ENCODE measurements around the gene TMOD1. TPM values are rescaled to one million over a fixed set of nuclear protein-coding genes. Genes with fewer than 3 reads are reported as not detected.

Gene TMOD1
- total and polyA plus RNA-seq, 2 donors, result 0.42 to 4.2 TPM

DNA sequence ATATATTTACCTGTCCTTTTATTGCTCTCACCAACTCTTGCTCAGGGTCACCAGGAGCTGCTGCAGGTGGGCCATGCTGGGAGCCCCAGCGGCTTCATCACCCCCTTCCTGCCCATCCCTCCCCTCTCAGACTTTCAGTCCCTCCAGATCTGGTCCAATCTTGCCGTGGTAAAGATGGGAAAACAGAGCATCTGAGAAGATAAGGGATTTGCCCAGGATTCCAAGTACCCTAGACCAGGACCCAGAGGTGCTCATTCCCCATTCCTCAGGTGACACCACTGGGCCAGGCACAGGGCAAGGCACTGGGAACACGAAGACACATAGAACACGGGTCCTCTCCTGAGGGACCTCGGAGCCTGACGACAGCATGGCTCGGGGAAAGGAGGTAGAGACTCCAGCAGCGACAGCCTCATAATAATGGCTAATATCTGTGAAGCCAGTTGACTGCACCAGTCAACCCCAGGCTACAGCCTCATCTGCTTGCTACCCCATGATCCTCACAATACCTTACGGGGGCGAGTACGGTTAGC is 18.0 kb downstream of the TMOD1 start:
- Histone ChIP-seq H3K36me3 (ENCODE audit: control insufficient read depth in 2 of 2, insufficient read depth in 2 of 2, low read length in 1 of 2) (no peaks in the 10 kb centered on the region), H3K4me3 (ENCODE audit: low read length in 2 of 2) (no peak overlapping the region), H3K4me1 (ENCODE audit: control insufficient read depth in 2 of 2, insufficient read depth in 2 of 2, low read length in 2 of 2) (no peaks in the 10 kb centered on the region), H3K27me3 (ENCODE audit: control insufficient read depth in 2 of 2, insufficient read depth in 1 of 2, low read length in 1 of 2) (peaks cover 3 to 30% of the 10 kb centered on the region in 2 donors), H3K9me3 (ENCODE audit: control insufficient read depth in 2 of 2, insufficient read depth in 1 of 2, low read length in 1 of 2) (no peaks in the 10 kb centered on the region), H3K27ac (ENCODE audit: low read depth in 1 of 2, low read length in 1 of 2) (no peak overlapping the region)
- no peak for DNase-seq (ENCODE audit: low read depth in 6 of 9, low spot score in 9 of 9)
- 87% methylated on average over 11 of the region's 11 CpGs for WGBS

GRCh38 chr9:97521576-97522333 is 20.3 kb downstream of the TMOD1 start:
- no peaks in the 10 kb centered on the region for H3K36me3 ChIP-seq (ENCODE audit: control insufficient read depth in 2 of 2, insufficient read depth in 2 of 2, low read length in 1 of 2)
- H3K27ac ChIP-seq (ENCODE audit: low read depth in 1 of 2, low read length in 1 of 2), result no peak overlapping the region
- peaks cover 3 to 30% of the 10 kb centered on the region in 2 donors for H3K27me3 ChIP-seq (ENCODE audit: control insufficient read depth in 2 of 2, insufficient read depth in 1 of 2, low read length in 1 of 2)
- H3K9me3 ChIP-seq (ENCODE audit: control insufficient read depth in 2 of 2, insufficient read depth in 1 of 2, low read length in 1 of 2), result no peaks in the 10 kb centered on the region
- H3K4me1 ChIP-seq (ENCODE audit: control insufficient read depth in 2 of 2, insufficient read depth in 2 of 2, low read length in 2 of 2), result no peaks in the 10 kb centered on the region
- WGBS, result 95% methylated on average over 10 of the region's 10 CpGs
- DNase-seq (ENCODE audit: low read depth in 6 of 9, low spot score in 9 of 9), result no peak
- no peak overlapping the region for H3K4me3 ChIP-seq (ENCODE audit: low read length in 2 of 2)

DNA sequence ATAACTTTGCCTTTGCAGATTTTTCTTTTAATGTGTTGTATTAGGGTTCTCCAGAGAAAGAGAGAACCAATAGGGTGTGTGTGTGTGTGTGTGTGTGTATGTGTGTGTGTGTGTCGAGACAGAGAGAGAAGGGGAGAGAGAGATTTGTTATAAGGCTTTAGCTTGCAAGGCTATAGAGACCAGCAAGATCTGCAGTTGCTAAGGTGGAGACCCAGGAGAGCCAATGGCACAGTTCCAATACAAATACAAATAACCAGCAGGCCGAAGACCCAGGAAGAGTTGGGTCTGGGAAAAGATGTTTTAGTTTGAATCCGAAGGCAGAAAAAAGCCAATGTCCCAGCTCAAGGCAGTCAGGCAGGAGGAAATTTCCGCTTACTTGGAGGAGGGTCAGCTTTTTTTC is 23.0 kb downstream of the TMOD1 start:
- Histone ChIP-seq H3K27ac (ENCODE audit: low read depth in 1 of 2, low read length in 1 of 2) (no peak overlapping the region), H3K9me3 (ENCODE audit: control insufficient read depth in 2 of 2, insufficient read depth in 1 of 2, low read length in 1 of 2) (no peaks in the 10 kb centered on the region), H3K36me3 (ENCODE audit: control insufficient read depth in 2 of 2, insufficient read depth in 2 of 2, low read length in 1 of 2) (no peaks in the 10 kb centered on the region), H3K4me1 (ENCODE audit: control insufficient read depth in 2 of 2, insufficient read depth in 2 of 2, low read length in 2 of 2) (no peaks in the 10 kb centered on the region), H3K27me3 (ENCODE audit: control insufficient read depth in 2 of 2, insufficient read depth in 1 of 2, low read length in 1 of 2) (peaks cover 3 to 9% of the 10 kb centered on the region in 2 donors), H3K4me3 (ENCODE audit: low read length in 2 of 2) (no peak overlapping the region)
- WGBS, result 86% methylated on average over 4 of the region's 4 CpGs
- DNase-seq (ENCODE audit: low read depth in 6 of 9, low spot score in 9 of 9), result no peak

- 92% methylated on average over 2 of the region's 2 CpGs for WGBS
- Histone ChIP-seq H3K27me3 (ENCODE audit: control insufficient read depth in 2 of 2, insufficient read depth in 1 of 2, low read length in 1 of 2) (peaks cover 0 to 2% of the 10 kb centered on the region in 2 donors), H3K36me3 (ENCODE audit: control insufficient read depth in 2 of 2, insufficient read depth in 2 of 2, low read length in 1 of 2) (no peaks in the 10 kb centered on the region), H3K4me1 (ENCODE audit: control insufficient read depth in 2 of 2, insufficient read depth in 2 of 2, low read length in 2 of 2) (no peaks in the 10 kb centered on the region), H3K9me3 (ENCODE audit: control insufficient read depth in 2 of 2, insufficient read depth in 1 of 2, low read length in 1 of 2) (no peaks in the 10 kb centered on the region), H3K27ac (ENCODE audit: low read depth in 1 of 2, low read length in 1 of 2) (no peak overlapping the region), H3K4me3 (ENCODE audit: low read length in 2 of 2) (no peak overlapping the region)
- DNase-seq (ENCODE audit: low read depth in 6 of 9, low spot score in 9 of 9), result no peak
These were observed 24.0 kb downstream of the TMOD1 start for GRCh38 chr9:97525451-97525850.

DNA sequence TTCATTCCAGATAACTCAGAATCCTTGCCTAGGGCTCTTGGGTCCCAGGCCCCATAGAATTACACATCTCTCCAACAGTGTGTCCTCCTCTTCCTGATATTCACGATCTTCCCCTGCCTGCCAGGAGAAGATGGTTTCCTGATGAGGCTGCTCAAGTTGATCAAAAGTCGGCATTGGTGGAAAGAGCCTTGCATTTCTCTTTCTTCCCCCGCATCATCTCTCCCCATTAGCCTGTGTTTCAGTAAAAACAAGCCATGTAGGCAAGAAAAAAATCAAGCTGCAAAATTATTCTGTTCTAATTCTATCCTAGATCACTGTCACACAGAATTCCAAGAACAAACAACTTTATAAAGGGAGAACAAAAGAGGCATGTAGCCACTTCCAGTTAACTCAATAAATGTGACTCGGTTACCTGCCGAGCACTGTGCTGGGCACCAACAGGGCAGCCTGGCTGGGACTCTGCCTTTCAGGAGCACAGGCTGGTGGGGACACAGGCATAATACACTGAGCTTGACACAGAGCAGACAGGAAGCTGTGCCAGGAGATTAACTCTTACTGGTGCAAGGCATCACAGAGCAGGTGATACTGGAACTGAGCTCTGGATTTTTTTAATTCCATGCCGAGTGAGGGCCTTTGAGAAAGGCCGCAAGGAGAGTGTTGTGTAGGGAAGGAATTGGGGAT is 25.6 kb downstream of the TMOD1 start:
- Histone ChIP-seq H3K27ac (ENCODE audit: low read depth in 1 of 2, low read length in 1 of 2) (no peak overlapping the region), H3K27me3 (ENCODE audit: control insufficient read depth in 2 of 2, insufficient read depth in 1 of 2, low read length in 1 of 2) (peaks cover 0 to 2% of the 10 kb centered on the region in 2 donors), H3K4me3 (ENCODE audit: low read length in 2 of 2) (no peak overlapping the region), H3K36me3 (ENCODE audit: control insufficient read depth in 2 of 2, insufficient read depth in 2 of 2, low read length in 1 of 2) (no peaks in the 10 kb centered on the region), H3K9me3 (ENCODE audit: control insufficient read depth in 2 of 2, insufficient read depth in 1 of 2, low read length in 1 of 2) (no peaks in the 10 kb centered on the region), H3K4me1 (ENCODE audit: control insufficient read depth in 2 of 2, insufficient read depth in 2 of 2, low read length in 2 of 2) (no peaks in the 10 kb centered on the region)
- 96% methylated on average over 7 of the region's 7 CpGs for WGBS
- no peak for DNase-seq (ENCODE audit: low read depth in 6 of 9, low spot score in 9 of 9)

GRCh38 chr9:97527626-97528528 is 26.4 kb downstream of the TMOD1 start:
- 95% methylated on average over 18 of the region's 18 CpGs for WGBS
- Histone ChIP-seq H3K36me3 (ENCODE audit: control insufficient read depth in 2 of 2, insufficient read depth in 2 of 2, low read length in 1 of 2) (no peaks in the 10 kb centered on the region), H3K9me3 (ENCODE audit: control insufficient read depth in 2 of 2, insufficient read depth in 1 of 2, low read length in 1 of 2) (no peaks in the 10 kb centered on the region), H3K27ac (ENCODE audit: low read depth in 1 of 2, low read length in 1 of 2) (no peak overlapping the region), H3K4me1 (ENCODE audit: control insufficient read depth in 2 of 2, insufficient read depth in 2 of 2, low read length in 2 of 2) (no peaks in the 10 kb centered on the region), H3K27me3 (ENCODE audit: control insufficient read depth in 2 of 2, insufficient read depth in 1 of 2, low read length in 1 of 2) (no peaks in the 10 kb centered on the region), H3K4me3 (ENCODE audit: low read length in 2 of 2) (no peak overlapping the region)
- DNase-seq (ENCODE audit: low read depth in 6 of 9, low spot score in 9 of 9), result no peak

- no peaks in the 10 kb centered on the region for H3K36me3 ChIP-seq (ENCODE audit: control insufficient read depth in 2 of 2, insufficient read depth in 2 of 2, low read length in 1 of 2)
- no peaks in the 10 kb centered on the region for H3K9me3 ChIP-seq (ENCODE audit: control insufficient read depth in 2 of 2, insufficient read depth in 1 of 2, low read length in 1 of 2)
- H3K4me3 ChIP-seq (ENCODE audit: low read length in 2 of 2), result no peak overlapping the region
- no peaks in the 10 kb centered on the region for H3K4me1 ChIP-seq (ENCODE audit: control insufficient read depth in 2 of 2, insufficient read depth in 2 of 2, low read length in 2 of 2)
- WGBS, result 94% methylated on average over 8 of the region's 8 CpGs
- no peak for DNase-seq (ENCODE audit: low read depth in 6 of 9, low spot score in 9 of 9)
- no peak overlapping the region for H3K27ac ChIP-seq (ENCODE audit: low read depth in 1 of 2, low read length in 1 of 2)
- no peaks in the 10 kb centered on the region for H3K27me3 ChIP-seq (ENCODE audit: control insufficient read depth in 2 of 2, insufficient read depth in 1 of 2, low read length in 1 of 2)
These were observed 27.2 kb downstream of the TMOD1 start for GRCh38 chr9:97528529-97529230.

GRCh38 chr9:97529363-97530076 is 28.1 kb downstream of the TMOD1 start:
- H3K4me3 ChIP-seq (ENCODE audit: low read length in 2 of 2), result no peak overlapping the region
- H3K36me3 ChIP-seq (ENCODE audit: control insufficient read depth in 2 of 2, insufficient read depth in 2 of 2, low read length in 1 of 2), result no peaks in the 10 kb centered on the region
- H3K9me3 ChIP-seq (ENCODE audit: control insufficient read depth in 2 of 2, insufficient read depth in 1 of 2, low read length in 1 of 2), result no peaks in the 10 kb centered on the region
- H3K27me3 ChIP-seq (ENCODE audit: control insufficient read depth in 2 of 2, insufficient read depth in 1 of 2, low read length in 1 of 2), result no peaks in the 10 kb centered on the region
- WGBS, result 86% methylated on average over 11 of the region's 11 CpGs
- no peak for DNase-seq (ENCODE audit: low read depth in 6 of 9, low spot score in 9 of 9)
- no peak overlapping the region for H3K27ac ChIP-seq (ENCODE audit: low read depth in 1 of 2, low read length in 1 of 2)
- H3K4me1 ChIP-seq (ENCODE audit: control insufficient read depth in 2 of 2, insufficient read depth in 2 of 2, low read length in 2 of 2), result no peaks in the 10 kb centered on the region

Measured in thymus (tissue), 11 donors.